ENCODE data around the gene ADGRF1.

Gene ADGRF1

DNA sequence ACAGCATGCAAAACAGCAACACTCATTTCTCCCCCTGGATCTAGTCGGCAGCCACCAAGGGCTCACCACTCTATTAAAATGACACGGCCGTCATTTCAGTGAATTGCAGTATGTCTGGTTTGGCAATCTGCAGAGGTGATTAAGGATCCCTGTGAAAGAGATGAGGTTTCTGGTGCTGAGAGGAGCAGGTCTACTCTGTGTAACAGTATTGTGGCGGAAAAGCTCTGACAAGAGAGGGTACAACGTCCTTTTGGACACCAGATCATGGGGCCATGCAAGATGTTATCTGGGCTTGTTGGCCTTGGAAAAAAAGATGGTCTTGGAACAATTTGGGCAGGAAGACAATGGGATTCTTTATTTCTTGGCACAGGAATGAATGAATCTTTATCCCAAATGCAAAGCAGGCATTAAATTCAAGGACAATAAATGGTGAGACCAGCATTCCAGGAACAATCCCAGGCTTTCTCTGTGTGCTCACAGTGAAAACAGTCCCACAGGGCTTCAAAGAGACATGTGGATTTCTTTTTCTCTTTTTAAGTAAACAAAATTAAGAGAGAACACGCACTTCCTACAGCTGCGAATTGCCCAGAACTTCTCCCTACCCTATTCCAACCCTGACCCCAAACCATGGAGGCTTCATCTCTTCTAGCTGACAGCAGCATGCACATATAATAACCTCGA lies 33.7 kb upstream of the ADGRF1 start:
- Histone ChIP-seq H3K4me1 (ENCODE audit: control insufficient read depth, insufficient read depth, low read length) (peaks cover 11% of the 10 kb centered on the region), H3K27me3 (ENCODE audit: control insufficient read depth, insufficient read depth, low read length, poor library complexity, severe bottlenecking) (no peaks in the 10 kb centered on the region), H3K9me3 (ENCODE audit: control insufficient read depth, low read length) (no peaks in the 10 kb centered on the region), H3K27ac (ENCODE audit: insufficient read depth, low read depth, low read length, poor library complexity, severe bottlenecking) (no peak overlapping the region), H3K36me3 (ENCODE audit: control insufficient read depth, insufficient read depth, low read length) (no peaks in the 10 kb centered on the region), H3K4me3 (ENCODE audit: insufficient read depth, low read depth, low read length) (no peak overlapping the region)
- 82 to 87% methylated on average over 8 of the region's 8 CpGs for WGBS, 2 experiments

- Histone ChIP-seq H3K4me3 (ENCODE audit: insufficient read depth, low read depth, low read length) (no peak overlapping the region), H3K27me3 (ENCODE audit: control insufficient read depth, insufficient read depth, low read length, poor library complexity, severe bottlenecking) (no peaks in the 10 kb centered on the region), H3K36me3 (ENCODE audit: control insufficient read depth, insufficient read depth, low read length) (no peaks in the 10 kb centered on the region), H3K27ac (ENCODE audit: insufficient read depth, low read depth, low read length, poor library complexity, severe bottlenecking) (no peak overlapping the region), H3K4me1 (ENCODE audit: control insufficient read depth, insufficient read depth, low read length) (peaks cover 11% of the 10 kb centered on the region), H3K9me3 (ENCODE audit: control insufficient read depth, low read length) (no peaks in the 10 kb centered on the region)
- 93 to 95% methylated on average over 4 of the region's 4 CpGs for whole genome bisulfite sequencing, 2 experiments
Observed at GRCh38 chr6:47075168-47075567, 33.0 kb upstream of the ADGRF1 start.

DNA sequence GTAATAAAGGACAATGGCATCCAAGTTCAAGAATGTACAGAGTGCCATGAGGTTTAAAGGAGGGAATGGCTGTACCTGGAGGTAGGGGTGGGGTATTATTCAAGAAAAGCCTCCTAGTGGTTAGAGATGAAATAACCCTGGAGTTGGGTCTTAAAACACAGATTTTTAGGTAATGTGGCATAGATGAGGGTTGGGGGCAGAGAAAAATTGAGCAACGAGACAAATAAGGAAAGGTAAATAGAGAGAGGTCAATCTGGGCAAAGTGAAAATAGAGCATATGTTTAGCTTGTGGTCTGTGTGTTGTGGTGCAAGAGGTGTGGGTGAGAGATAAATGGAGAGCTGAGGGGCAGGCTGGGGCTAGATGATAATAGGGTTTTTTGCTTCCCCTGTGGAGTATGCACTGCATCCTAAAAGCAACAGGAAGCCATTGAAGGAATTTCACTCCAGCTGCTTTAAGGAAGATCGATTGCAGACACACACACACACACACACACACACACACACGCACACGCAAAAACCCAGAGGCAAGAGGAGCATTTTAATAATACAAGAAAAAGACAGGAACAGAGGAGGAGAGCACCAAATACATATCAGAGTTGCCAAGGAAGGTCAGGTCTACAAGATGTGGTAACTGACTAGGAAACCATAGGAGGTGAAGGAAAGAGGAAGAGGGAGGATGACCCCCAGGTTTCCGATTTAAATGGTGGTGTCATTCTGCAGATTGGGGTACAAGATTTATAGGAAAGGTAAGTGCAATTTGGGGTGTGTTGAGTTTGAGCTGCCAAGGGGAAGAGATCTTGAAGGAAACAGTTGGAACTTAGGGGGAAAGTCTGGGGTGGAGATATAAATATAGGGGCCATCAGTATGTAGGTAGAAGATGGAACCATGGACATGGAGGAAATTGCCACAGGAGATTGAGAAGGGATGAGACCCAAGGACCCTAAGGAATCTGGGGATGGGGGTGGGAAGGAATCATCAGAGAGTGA lies 31.3 kb upstream of the ADGRF1 start:
- Histone ChIP-seq H3K27me3 (ENCODE audit: control insufficient read depth, insufficient read depth, low read length, poor library complexity, severe bottlenecking) (no peaks in the 10 kb centered on the region), H3K27ac (ENCODE audit: insufficient read depth, low read depth, low read length, poor library complexity, severe bottlenecking) (no peak overlapping the region), H3K9me3 (ENCODE audit: control insufficient read depth, low read length) (no peaks in the 10 kb centered on the region), H3K4me1 (ENCODE audit: control insufficient read depth, insufficient read depth, low read length) (peaks cover 11% of the 10 kb centered on the region), H3K4me3 (ENCODE audit: insufficient read depth, low read depth, low read length) (no peak overlapping the region), H3K36me3 (ENCODE audit: control insufficient read depth, insufficient read depth, low read length) (no peaks in the 10 kb centered on the region)
- WGBS, 2 experiments = 82 to 92% methylated on average over 4 to 5 of the region's 5 CpGs

DNA sequence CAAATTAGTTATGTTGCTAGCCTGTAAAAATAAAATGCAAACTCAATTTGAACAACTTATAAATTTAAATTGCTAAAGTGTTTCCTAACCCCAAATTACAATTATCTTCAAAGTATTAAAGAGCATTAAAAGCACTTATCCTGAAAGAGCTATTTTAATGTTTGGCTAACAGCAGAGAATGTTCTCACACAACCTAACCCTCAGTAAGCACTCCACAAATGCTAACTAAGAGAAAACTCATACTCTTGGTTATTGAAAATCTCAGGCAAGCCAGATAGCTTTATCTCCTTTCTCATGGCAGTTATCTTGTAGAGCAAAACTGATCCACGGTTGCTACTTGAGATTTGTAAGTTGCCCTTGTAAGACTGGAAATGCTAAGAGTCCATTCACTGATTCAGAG lies 30.5 kb upstream of the ADGRF1 start:
- Histone ChIP-seq H3K4me1 (ENCODE audit: control insufficient read depth, insufficient read depth, low read length) (peaks cover 11% of the 10 kb centered on the region), H3K9me3 (ENCODE audit: control insufficient read depth, low read length) (no peaks in the 10 kb centered on the region), H3K27me3 (ENCODE audit: control insufficient read depth, insufficient read depth, low read length, poor library complexity, severe bottlenecking) (no peaks in the 10 kb centered on the region), H3K4me3 (ENCODE audit: insufficient read depth, low read depth, low read length) (no peak overlapping the region), H3K27ac (ENCODE audit: insufficient read depth, low read depth, low read length, poor library complexity, severe bottlenecking) (no peak overlapping the region), H3K36me3 (ENCODE audit: control insufficient read depth, insufficient read depth, low read length) (no peaks in the 10 kb centered on the region)
- 0 to 6% methylated on average over 1 of the region's 1 CpG for WGBS, 2 experiments

GRCh38 chr6:47071681-47072080 lies 29.5 kb upstream of the ADGRF1 start:
- H3K4me1 ChIP-seq (ENCODE audit: control insufficient read depth, insufficient read depth, low read length) = peaks cover 11% of the 10 kb centered on the region
- H3K27me3 ChIP-seq (ENCODE audit: control insufficient read depth, insufficient read depth, low read length, poor library complexity, severe bottlenecking) = no peaks in the 10 kb centered on the region
- H3K27ac ChIP-seq (ENCODE audit: insufficient read depth, low read depth, low read length, poor library complexity, severe bottlenecking) = no peak overlapping the region
- H3K9me3 ChIP-seq (ENCODE audit: control insufficient read depth, low read length) = no peaks in the 10 kb centered on the region
- WGBS, 2 experiments = 88 to 92% methylated on average over 1 of the region's 1 CpG
- H3K36me3 ChIP-seq (ENCODE audit: control insufficient read depth, insufficient read depth, low read length) = no peaks in the 10 kb centered on the region
- H3K4me3 ChIP-seq (ENCODE audit: insufficient read depth, low read depth, low read length) = no peak overlapping the region

DNA sequence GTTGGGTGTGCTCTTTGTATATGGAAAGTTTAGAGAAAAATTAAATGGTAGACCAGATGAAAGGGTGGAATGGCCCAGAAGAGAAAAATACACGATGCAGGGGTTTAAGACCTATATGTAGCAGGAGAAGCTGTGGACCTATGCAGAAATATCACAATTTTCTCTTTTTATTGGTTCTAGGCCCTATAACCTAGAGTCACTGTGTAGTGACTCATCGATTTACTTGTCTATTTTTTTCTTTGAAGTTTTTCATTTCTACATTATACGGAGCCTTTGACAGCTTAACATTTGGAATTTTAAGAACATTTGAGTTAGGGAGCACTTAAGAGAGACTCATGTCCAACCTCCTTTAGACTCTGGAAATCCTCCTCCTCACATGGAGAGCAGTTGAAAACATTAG lies 28.3 kb upstream of the ADGRF1 start:
- 84 to 90% methylated on average over 3 of the region's 3 CpGs for WGBS, 2 experiments
- H3K9me3 ChIP-seq (ENCODE audit: control insufficient read depth, low read length) = no peaks in the 10 kb centered on the region

DNA sequence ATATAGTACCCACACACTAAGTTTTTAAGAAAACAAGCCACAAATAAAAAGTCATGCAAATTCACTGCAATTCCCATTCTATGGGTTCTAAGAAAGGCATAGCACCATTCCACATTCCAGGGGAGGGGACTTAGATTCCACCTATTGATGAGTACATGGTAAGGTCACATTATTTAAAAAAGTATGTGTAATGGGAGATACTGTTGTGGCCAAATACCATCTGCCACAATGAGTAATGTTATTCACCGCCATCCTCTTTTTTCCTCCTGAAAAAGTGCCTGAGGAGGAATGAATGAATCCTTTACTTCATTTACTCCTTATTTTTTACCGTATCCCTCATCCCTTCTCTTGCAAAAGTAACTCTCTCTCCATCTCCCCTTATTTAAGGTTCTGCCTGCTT lies 27.0 kb upstream of the ADGRF1 start:
- Histone ChIP-seq H3K27me3 (ENCODE audit: control insufficient read depth, insufficient read depth, low read length, poor library complexity, severe bottlenecking) (no peaks in the 10 kb centered on the region), H3K4me1 (ENCODE audit: control insufficient read depth, insufficient read depth, low read length) (no peaks in the 10 kb centered on the region), H3K9me3 (ENCODE audit: control insufficient read depth, low read length) (no peaks in the 10 kb centered on the region), H3K27ac (ENCODE audit: insufficient read depth, low read depth, low read length, poor library complexity, severe bottlenecking) (no peak overlapping the region), H3K4me3 (ENCODE audit: insufficient read depth, low read depth, low read length) (no peak overlapping the region), H3K36me3 (ENCODE audit: control insufficient read depth, insufficient read depth, low read length) (no peaks in the 10 kb centered on the region)
- WGBS, 2 experiments = 90% methylated on average over 2 of the region's 2 CpGs; no CpG with 5 or more reads in 1 of the 2 experiments

More for the DNA sequence above, 28.3 kb upstream of the ADGRF1 start:
- no peak overlapping the region for H3K4me3 ChIP-seq (ENCODE audit: insufficient read depth, low read depth, low read length)
- peaks cover 2% of the 10 kb centered on the region for H3K4me1 ChIP-seq (ENCODE audit: control insufficient read depth, insufficient read depth, low read length)
- no peaks in the 10 kb centered on the region for H3K36me3 ChIP-seq (ENCODE audit: control insufficient read depth, insufficient read depth, low read length)
- H3K27me3 ChIP-seq (ENCODE audit: control insufficient read depth, insufficient read depth, low read length, poor library complexity, severe bottlenecking) = no peaks in the 10 kb centered on the region
- no peak overlapping the region for H3K27ac ChIP-seq (ENCODE audit: insufficient read depth, low read depth, low read length, poor library complexity, severe bottlenecking)

DNA sequence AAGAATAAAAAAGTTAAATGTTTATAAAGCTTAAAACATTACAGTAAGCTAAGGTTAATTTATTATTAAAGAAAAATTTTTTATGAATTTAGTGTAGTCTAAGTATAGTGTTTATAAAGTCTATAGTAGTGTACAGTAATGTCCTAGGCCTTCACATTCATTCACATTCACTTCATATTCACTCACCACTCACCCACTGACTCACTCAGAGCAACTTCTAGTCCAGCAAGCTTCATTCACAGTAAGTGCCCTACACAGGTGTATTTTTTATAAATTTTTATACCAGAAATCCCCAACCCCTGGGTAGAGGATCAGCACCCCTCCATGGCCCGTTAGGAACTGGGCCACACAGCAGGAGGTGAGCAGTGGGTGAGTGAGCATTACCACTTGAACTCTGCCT lies 24.3 kb upstream of the ADGRF1 start:
- no peaks in the 10 kb centered on the region for H3K27me3 ChIP-seq (ENCODE audit: control insufficient read depth, insufficient read depth, low read length, poor library complexity, severe bottlenecking)
- no peaks in the 10 kb centered on the region for H3K36me3 ChIP-seq (ENCODE audit: control insufficient read depth, insufficient read depth, low read length)
- H3K4me3 ChIP-seq (ENCODE audit: insufficient read depth, low read depth, low read length) = no peak overlapping the region
- H3K4me1 ChIP-seq (ENCODE audit: control insufficient read depth, insufficient read depth, low read length) = no peaks in the 10 kb centered on the region
- 96 to 100% methylated on average over 1 of the region's 1 CpG for WGBS, 2 experiments
- H3K9me3 ChIP-seq (ENCODE audit: control insufficient read depth, low read length) = no peaks in the 10 kb centered on the region
- no peak overlapping the region for H3K27ac ChIP-seq (ENCODE audit: insufficient read depth, low read depth, low read length, poor library complexity, severe bottlenecking)

DNA sequence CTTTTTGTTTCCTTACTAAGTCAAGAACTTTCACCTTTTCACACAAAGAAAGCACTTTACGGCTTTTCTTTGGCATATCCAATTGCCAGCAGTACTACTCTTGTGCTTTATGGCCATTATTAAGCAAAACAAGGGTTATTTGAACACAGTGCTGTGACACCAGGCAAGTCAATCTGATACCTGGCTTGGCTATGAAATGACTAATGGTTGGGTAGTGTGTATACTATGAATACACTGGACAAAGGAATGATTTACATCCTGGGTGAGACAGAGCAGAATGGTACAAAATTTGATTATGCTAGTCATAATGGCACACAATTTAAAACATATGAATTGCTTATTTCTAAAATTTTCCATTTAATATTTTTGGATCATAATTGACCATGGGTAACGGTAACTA lies 22.1 kb upstream of the ADGRF1 start:
- Histone ChIP-seq H3K36me3 (ENCODE audit: control insufficient read depth, insufficient read depth, low read length) (no peaks in the 10 kb centered on the region), H3K9me3 (ENCODE audit: control insufficient read depth, low read length) (no peaks in the 10 kb centered on the region), H3K4me1 (ENCODE audit: control insufficient read depth, insufficient read depth, low read length) (no peaks in the 10 kb centered on the region), H3K4me3 (ENCODE audit: insufficient read depth, low read depth, low read length) (no peak overlapping the region), H3K27me3 (ENCODE audit: control insufficient read depth, insufficient read depth, low read length, poor library complexity, severe bottlenecking) (no peaks in the 10 kb centered on the region), H3K27ac (ENCODE audit: insufficient read depth, low read depth, low read length, poor library complexity, severe bottlenecking) (no peak overlapping the region)
- WGBS, 2 experiments = 93 to 96% methylated on average over 1 to 2 of the region's 2 CpGs

- H3K4me3 ChIP-seq (ENCODE audit: insufficient read depth, low read depth, low read length) = no peak overlapping the region
- no peaks in the 10 kb centered on the region for H3K27me3 ChIP-seq (ENCODE audit: control insufficient read depth, insufficient read depth, low read length, poor library complexity, severe bottlenecking)
- H3K36me3 ChIP-seq (ENCODE audit: control insufficient read depth, insufficient read depth, low read length) = no peaks in the 10 kb centered on the region
- no peaks in the 10 kb centered on the region for H3K4me1 ChIP-seq (ENCODE audit: control insufficient read depth, insufficient read depth, low read length)
- 75 to 78% methylated on average over 5 of the region's 5 CpGs for WGBS, 2 experiments
- no peak overlapping the region for H3K27ac ChIP-seq (ENCODE audit: insufficient read depth, low read depth, low read length, poor library complexity, severe bottlenecking)
- no peaks in the 10 kb centered on the region for H3K9me3 ChIP-seq (ENCODE audit: control insufficient read depth, low read length)
Observed at GRCh38 chr6:47062346-47062745, 20.2 kb upstream of the ADGRF1 start.

All from ectodermal cell (in vitro differentiated cells).